GM21576 (cell line): Measurements from ENCODE around the gene TGOLN2.

Source experiments
- ATAC-seq: cut with Tn5 transposase; IDR thresholded peaks from one replicate; pipeline ENCODE4 v1.9.1; 2021; ENCODE audit warnings: mild to moderate bottlenecking, moderate library complexity; ENCODE audit not compliant: unreplicated experiment

The TGOLN2 gene

GRCh38 chr2:85309699-85310321 is 18.0 kb downstream of the TGOLN2 start:
- no peak for ATAC-seq

GRCh38 chr2:85308896-85309555 is 18.8 kb downstream of the TGOLN2 start:
- ATAC-seq = no peak

GRCh38 chr2:85308201-85308600 is 19.6 kb downstream of the TGOLN2 start:
- ATAC-seq = no peak

- ATAC-seq = no peak
Observed at GRCh38 chr2:85307527-85307897, 20.3 kb downstream of the TGOLN2 start.

GRCh38 chr2:85303780-85304531 is 23.8 kb downstream of the TGOLN2 start:
- ATAC-seq = no peak

- no peak for ATAC-seq
Observed at GRCh38 chr2:85302121-85302520, 25.7 kb downstream of the TGOLN2 start.

- no peak for ATAC-seq
Observed at GRCh38 chr2:85291425-85292023, 36.3 kb downstream of the TGOLN2 start.

GRCh38 chr2:85288244-85288725 is 39.5 kb downstream of the TGOLN2 start:
- no peak for ATAC-seq

- no peak for ATAC-seq
Observed at GRCh38 chr2:85287721-85288120, 40.1 kb downstream of the TGOLN2 start.

- no peak for ATAC-seq
Observed at GRCh38 chr2:85286918-85287317, 40.9 kb downstream of the TGOLN2 start.

GRCh38 chr2:85283641-85284040 is 44.1 kb downstream of the TGOLN2 start:
- ATAC-seq = no peak

GRCh38 chr2:85282914-85283313 is 44.9 kb downstream of the TGOLN2 start:
- no peak for ATAC-seq

- no peak for ATAC-seq
Observed at GRCh38 chr2:85281553-85281952, 46.2 kb downstream of the TGOLN2 start.

- no peak for ATAC-seq
Observed at GRCh38 chr2:85278361-85278760, 49.4 kb downstream of the TGOLN2 start.

GRCh38 chr2:85277416-85278158 is 50.2 kb downstream of the TGOLN2 start:
- no peak for ATAC-seq

GRCh38 chr2:85276571-85277118 is 51.1 kb downstream of the TGOLN2 start:
- ATAC-seq = no peak

- no peak for ATAC-seq
Observed at GRCh38 chr2:85275984-85276540, 51.7 kb downstream of the TGOLN2 start.

GRCh38 chr2:85273738-85274731 is 53.8 kb downstream of the TGOLN2 start:
- ATAC-seq = no peak

- ATAC-seq = no peak
Observed at GRCh38 chr2:85272357-85272756, 55.4 kb downstream of the TGOLN2 start.
